Body of pancreas (tissue), 4 donors: Measurements from ENCODE around the gene MED26. TPM values are rescaled to one million over a fixed set of nuclear protein-coding genes. Genes with fewer than 3 reads are reported as not detected.
"Not testable (repeated sequence)": the region's sequence is repeated elsewhere in the genome, so short reads cannot be mapped to it uniquely, and the experiment has no call there.

ENCODE experiments used
- ATAC-seq: fragments of 150-250 bp; one replicate; pipeline ENCODE4 v1.9.1; 2016
- DNase-seq, 4 donors: peaks; one replicate each; pipeline ENCODE4 v3.0.0-alpha.2; 2019
- H3K27ac ChIP-seq, 4 donors: fragments of 200-600 bp; sonication (generic); 1 replicate in 3 of 4; 2 replicates in 1 of 4; pipeline versions ENCODE4 v1.5.1 to v1.6.1; 2016 to 2019; ENCODE audit warnings: mild to moderate bottlenecking in 1 of 4, mixed read lengths in 1 of 4, moderate library complexity in 1 of 4
- H3K27me3 ChIP-seq, 2 donors: fragments of 200-600 bp; sonication (generic); one replicate each; pipeline ENCODE4 v1.6.0; 2016; ENCODE audit warnings: mild to moderate bottlenecking in 1 of 2
- H3K36me3 ChIP-seq, 2 donors: fragments of 200-600 bp; sonication (generic); replicated peaks in 1 of 2; 2 replicates each; pipeline ENCODE4 v1.5.1; 2016; ENCODE audit warnings: low read depth in 2 of 2; ENCODE audit not compliant: insufficient read depth in 1 of 2
- H3K4me1 ChIP-seq: fragments of 200-600 bp; sonication (generic); one replicate; pipeline ENCODE4 v1.6.0; 2016
- H3K4me3 ChIP-seq, 2 donors: fragments of 200-600 bp; sonication (generic); 1 replicate in 1 of 2; 2 replicates in 1 of 2; pipeline ENCODE4 v1.5.1; 2016 to 2019
- H3K9me3 ChIP-seq, 3 donors: fragments of 200-600 bp; sonication (generic); 1 replicate in 2 of 3; 2 replicates in 1 of 3; pipeline ENCODE4 v1.5.1; 2016
- CTCF ChIP-seq, 7 experiments: fragments of 450-650 bp in 4 of 7; fragments of 200-600 bp in 3 of 7; sonication (generic) in 3 of 7; IDR thresholded peaks; one replicate each; pipeline ENCODE4 v1.5.1; 2016 to 2019; ENCODE audit warnings: antibody characterized with exemption in 7 of 7
- POLR2A ChIP-seq, 3 donors: fragments of 450-650 bp; IDR thresholded peaks; one replicate each; pipeline ENCODE4 v1.6.1; 2016; ENCODE audit warnings: antibody characterized with exemption in 3 of 3, mild to moderate bottlenecking in 2 of 3
- WGBS, 2 donors: methylation state at CpG; one replicate each; pipeline ENCODE4 v1.1.5; 2017; 5-methylcytosine and 5-hydroxymethylcytosine counted together
- intact Hi-C: fragments of 100-400 bp; cut with DNase I; formaldehyde crosslinking; loops from one replicate; pipeline ENCODE4 v1.15.1; 2023
- total RNA-seq, 2 donors: library from RNA; depleted of rRNA; stranded (reverse); fragments of >200 nt; gene quantifications; one replicate each; pipeline ENCODE4 v1.1.0, GENCODE V29; 2016

The MED26 gene, protein sequence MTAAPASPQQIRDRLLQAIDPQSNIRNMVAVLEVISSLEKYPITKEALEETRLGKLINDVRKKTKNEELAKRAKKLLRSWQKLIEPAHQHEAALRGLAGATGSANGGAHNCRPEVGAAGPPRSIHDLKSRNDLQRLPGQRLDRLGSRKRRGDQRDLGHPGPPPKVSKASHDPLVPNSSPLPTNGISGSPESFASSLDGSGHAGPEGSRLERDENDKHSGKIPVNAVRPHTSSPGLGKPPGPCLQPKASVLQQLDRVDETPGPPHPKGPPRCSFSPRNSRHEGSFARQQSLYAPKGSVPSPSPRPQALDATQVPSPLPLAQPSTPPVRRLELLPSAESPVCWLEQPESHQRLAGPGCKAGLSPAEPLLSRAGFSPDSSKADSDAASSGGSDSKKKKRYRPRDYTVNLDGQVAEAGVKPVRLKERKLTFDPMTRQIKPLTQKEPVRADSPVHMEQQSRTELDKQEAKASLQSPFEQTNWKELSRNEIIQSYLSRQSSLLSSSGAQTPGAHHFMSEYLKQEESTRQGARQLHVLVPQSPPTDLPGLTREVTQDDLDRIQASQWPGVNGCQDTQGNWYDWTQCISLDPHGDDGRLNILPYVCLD
- total RNA-seq = 1 to 10 TPM; 4.9 to 8.2 TPM

- Histone ChIP-seq H3K27ac (peak within 1 kb of the TSS; percentile 92 to 98 (median 95)), H3K36me3 (no peaks in the 10 kb centered on the region), H3K9me3 (no peaks in the 10 kb centered on the region), H3K27me3 (no peaks in the 10 kb centered on the region), H3K4me1 (peaks cover 41% of the 10 kb centered on the region), H3K4me3 (peak within 1 kb of the TSS; percentile 75 to 87)
- 0 to 1% methylated on average over 18 to 91 of the region's 98 CpGs for WGBS, 2 donors
- intact Hi-C loops = loop anchor here (10.0 kb wide), 1 partner anchor 54 kb away; the partner anchor contains the start of gene SLC35E1
- ATAC-seq (peak; percentile 95), DNase-seq (peak; percentile 96 to 97 (median 96))
- TF ChIP-seq CTCF (IDR thresholded peaks at IDR 0.05) (peak in 2 of 7 experiments; percentile 7 to 34), POLR2A (IDR thresholded peaks at IDR 0.05) (peak; percentile 3 to 79 (median 73))
These were observed at the start of gene MED26 for GRCh38 chr19:16628183-16628983. TSS of gene MED26 (minus strand) at chr19:16628204. CDS start at chr19:16627943, 261 bp downstream.

GRCh38 chr19:16677055-16677454, 49.1 kb upstream of the MED26 start:
- DNase-seq (no peak), ATAC-seq (no peak)
- Histone ChIP-seq H3K4me1 (no peaks in the 10 kb centered on the region), H3K9me3 (no peaks in the 10 kb centered on the region), H3K36me3 (no peaks in the 10 kb centered on the region), H3K4me3 (no peak overlapping the region), H3K27me3 (no peaks in the 10 kb centered on the region), H3K27ac (no peak overlapping the region)
- intact Hi-C loops = no loop called here
- no peak for TF ChIP-seq POLR2A (IDR thresholded peaks at IDR 0.05)
- no peak for TF ChIP-seq CTCF (IDR thresholded peaks at IDR 0.05)

DNA sequence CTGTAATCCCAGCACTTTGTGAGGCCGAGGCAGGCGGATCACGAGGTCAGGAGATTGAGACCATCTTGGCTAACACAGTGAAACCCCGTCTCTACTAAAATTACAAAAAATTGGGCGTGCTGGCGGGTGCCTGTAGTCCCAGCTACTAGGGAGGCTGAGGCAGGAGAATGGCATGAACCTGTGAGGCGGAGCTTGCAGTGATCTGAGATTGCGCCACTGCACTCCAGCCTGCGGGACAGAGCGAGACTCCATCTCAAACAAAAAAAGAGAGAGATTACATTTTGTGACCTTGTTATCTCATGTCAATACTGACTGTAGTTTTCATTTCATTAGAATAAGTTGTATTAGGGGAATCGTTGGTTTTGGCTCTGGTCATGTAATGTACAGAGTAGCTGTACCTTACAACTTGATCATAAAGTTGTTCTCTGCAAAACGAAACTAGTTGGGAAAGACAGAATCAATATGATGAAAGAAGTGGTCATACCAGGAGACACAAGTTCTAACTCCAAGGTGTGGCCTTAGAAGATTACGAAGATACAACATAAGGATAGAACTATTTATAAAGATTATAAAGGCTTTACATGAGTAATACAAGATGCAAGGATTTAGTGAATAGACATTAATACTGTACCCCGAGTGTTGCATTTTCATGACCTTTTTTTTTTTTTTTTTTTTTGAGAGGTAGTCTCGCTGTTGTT, 48.2 kb upstream of the MED26 start:
- no peak overlapping the region for H3K27ac ChIP-seq

DNA sequence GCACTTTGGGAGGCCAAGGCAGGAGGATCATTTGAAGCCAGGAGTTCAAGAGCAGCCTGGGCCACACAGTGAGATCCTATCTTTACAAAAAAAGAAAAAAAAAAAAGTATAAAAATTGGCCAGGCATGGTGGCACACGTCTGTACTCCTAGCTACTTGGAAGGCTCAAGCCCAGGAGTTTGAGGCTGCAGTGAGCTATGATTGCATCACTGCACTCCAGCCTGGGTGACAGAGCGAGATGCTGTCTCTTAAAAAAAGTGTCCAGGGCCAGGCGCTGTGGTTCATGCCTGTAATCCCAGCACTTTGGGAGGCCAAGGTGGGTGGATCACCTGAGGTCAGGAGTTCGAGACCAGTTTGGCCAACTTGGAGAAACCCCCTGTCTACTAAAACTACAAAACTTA, 45.8 kb upstream of the MED26 start:
- DNase-seq, H3K4me3 ChIP-seq, ATAC-seq, H3K4me1 ChIP-seq, H3K27me3 ChIP-seq, H3K27ac ChIP-seq, intact Hi-C loops, H3K9me3 ChIP-seq, H3K36me3 ChIP-seq: not testable (repeated sequence)
- 86 to 92% methylated on average over 4 of the region's 4 CpGs for WGBS, 2 donors

More for the DNA sequence above, 48.2 kb upstream of the MED26 start:
- no peak for DNase-seq
- Histone ChIP-seq H3K4me1 (no peaks in the 10 kb centered on the region), H3K36me3 (no peaks in the 10 kb centered on the region), H3K27me3 (no peaks in the 10 kb centered on the region), H3K9me3 (no peaks in the 10 kb centered on the region), H3K4me3 (no peak overlapping the region)
- WGBS, 2 donors = 84 to 88% methylated on average over 15 of the region's 15 CpGs
- intact Hi-C loops = no loop called here
- TF ChIP-seq POLR2A (IDR thresholded peaks at IDR 0.05) = no peak
- no peak for TF ChIP-seq CTCF (IDR thresholded peaks at IDR 0.05)
- ATAC-seq = no peak
